ENCODE data around the gene THTPA.

DNA sequence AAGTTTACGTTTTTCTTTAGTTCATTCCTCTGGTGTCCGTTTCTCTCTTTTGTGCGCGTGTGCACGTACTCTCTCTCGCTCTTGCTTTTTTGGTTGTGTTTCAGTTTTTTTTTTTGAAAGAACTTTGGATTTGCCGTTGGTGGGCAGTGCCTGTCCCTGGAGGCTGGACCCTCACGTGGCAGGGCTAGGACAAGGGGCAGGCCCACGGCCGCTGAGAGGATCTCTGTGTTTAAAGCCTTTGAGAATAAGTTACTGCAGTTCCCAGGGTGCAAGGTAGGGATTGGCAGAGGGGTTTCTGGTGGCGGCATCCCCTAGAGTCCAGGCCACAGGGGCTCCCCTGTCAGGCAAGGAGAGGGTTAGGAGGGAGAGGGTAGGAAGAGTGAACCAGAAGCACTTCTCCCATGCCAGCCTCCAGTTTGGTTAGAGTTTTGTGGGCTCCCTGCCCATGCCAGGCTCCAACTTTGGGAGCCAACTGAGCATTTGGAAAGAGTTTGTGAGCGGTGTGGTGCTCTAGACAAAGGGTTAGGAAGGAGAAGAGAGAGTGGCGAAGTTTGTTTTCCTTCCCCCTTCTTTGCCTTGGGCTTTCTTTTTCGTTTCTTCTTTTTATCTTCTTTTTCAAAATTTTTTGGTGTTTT is 35.1 kb upstream of the THTPA start:
- TF ChIP-seq CTCF (IDR thresholded peaks at IDR 0.05; ENCODE audit: insufficient read depth, low read length) (no peak), REST (IDR thresholded peaks at IDR 0.05; ENCODE audit: insufficient replicate concordance, low read depth) (no peak), SPI1 (IDR thresholded peaks at IDR 0.05; ENCODE audit: borderline replicate concordance, low read depth) (no peak), POLR2AphosphoS5 (IDR thresholded peaks at IDR 0.05; ENCODE audit: low read depth) (no peak), GABPA (IDR thresholded peaks at IDR 0.05; ENCODE audit: low read depth) (no peak)
